ENCODE data around the gene LITAFD.

The LITAFD gene

DNA sequence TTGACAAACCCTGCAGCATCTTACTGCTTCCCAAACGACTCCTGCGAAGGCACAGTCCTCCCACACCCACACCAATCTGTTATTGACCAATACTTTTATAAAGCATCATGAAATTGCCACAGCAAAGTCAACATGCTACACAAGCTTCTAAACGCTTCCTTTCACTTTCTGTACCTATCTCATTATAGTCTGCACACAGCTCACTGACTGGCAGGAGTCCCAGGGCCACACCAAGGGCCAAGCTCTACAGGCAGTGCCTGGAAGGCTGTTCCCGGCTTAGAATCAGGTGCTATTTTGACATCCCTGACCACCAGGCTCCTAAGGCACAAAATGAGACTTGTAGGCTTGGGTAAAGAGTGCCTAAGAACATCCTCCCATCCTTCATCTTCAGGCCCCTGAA is 42.1 kb downstream of the LITAFD start:
- no peak for DNase-seq

DNA sequence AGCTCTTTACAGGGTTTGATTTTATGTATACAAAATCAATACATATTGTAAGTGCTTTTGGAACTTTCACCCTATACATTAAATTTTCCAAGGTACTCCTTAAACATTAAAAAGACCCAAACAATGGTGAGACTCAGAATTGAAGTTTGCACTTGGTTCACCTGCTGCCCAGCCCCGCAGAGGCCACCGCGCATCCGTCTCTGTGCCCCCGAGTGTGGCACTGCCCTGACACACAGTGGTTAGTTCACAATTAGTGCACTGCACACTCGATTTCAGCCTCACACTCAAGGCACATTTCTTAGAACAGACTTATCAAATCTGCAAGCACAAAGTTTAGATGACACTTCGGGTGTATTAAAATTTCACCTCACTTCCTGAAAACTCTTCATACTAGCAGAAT is 43.3 kb downstream of the LITAFD start:
- no peak for DNase-seq

DNA sequence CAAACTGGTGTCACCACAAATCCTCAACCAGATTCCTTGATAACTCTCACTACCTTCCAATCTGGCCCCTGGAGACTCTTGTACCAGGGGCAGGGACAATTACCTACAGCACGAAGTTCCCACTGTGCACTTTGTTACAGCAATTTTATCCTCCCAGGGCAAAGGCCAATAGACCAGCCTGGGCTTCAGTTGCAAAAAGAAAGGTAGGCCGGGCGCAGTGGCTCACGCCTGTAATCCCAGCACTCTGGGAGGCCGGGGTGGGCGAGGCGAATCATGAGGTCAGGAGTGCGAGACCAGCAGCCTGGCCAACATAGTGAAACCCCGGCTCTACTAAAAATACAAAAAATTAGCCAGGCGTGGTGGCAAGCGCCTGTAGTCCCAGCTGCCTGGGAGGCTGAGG is 44.7 kb downstream of the LITAFD start:
- no peak for DNase-seq

GRCh38 chr16:8928467-8928957 is 46.4 kb downstream of the LITAFD start:
- no peak for DNase-seq

- DNase-seq: no peak
These were observed 47.1 kb downstream of the LITAFD start for GRCh38 chr16:8929086-8929748.

GRCh38 chr16:8931859-8932258 is 49.7 kb downstream of the LITAFD start:
- DNase-seq: no peak

DNA sequence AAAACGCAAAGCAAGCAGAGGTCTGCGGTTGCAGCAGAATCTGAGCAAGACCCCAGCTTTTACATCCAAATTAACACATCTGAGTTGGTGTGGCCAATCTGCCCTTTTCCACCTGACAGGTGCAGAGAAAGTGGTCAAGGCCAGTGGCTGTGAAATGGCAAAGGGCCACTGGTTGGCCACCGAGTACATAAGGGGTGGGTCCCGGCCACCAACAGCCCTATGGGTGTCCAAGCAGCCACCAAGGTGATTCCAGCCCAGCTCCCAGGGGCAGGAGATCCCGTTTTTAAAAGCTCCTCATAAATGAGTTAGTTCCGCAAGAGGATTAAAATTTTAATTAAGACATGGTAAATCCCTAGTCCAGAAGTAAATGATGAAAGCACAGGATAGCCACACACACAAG is 52.5 kb downstream of the LITAFD start:
- DNase-seq: no peak
